HG03159 (cell line): ENCODE data around the gene IGF2R.

Experiments used
- ATAC-seq: cut with Tn5 transposase; IDR thresholded peaks from one replicate; pipeline ENCODE4 v1.9.1; 2021; ENCODE audit warnings: mild to moderate bottlenecking, moderate library complexity; ENCODE audit not compliant: unreplicated experiment

Gene IGF2R

DNA sequence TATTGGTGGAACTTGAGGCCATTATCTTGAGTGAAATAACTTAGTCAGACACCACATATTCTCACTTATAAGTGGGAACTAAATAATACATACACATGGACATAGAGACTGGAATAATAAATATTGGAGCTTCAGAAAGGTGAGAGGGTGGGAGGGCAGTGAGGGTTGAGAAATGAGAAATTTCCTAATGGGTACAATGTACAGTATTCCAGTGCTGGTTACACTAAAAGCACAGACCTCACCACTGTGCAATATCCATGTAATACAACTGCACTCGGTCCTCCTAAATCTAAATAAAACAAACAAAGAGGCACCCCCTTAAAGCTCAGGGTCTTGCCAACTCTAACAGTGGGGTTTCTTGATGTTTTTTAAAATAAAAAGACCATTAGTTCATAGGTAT, 53.2 kb downstream of the IGF2R start:
- ATAC-seq: no peak

GRCh38 chr6:160022793-160023192, 53.9 kb downstream of the IGF2R start:
- ATAC-seq: no peak

DNA sequence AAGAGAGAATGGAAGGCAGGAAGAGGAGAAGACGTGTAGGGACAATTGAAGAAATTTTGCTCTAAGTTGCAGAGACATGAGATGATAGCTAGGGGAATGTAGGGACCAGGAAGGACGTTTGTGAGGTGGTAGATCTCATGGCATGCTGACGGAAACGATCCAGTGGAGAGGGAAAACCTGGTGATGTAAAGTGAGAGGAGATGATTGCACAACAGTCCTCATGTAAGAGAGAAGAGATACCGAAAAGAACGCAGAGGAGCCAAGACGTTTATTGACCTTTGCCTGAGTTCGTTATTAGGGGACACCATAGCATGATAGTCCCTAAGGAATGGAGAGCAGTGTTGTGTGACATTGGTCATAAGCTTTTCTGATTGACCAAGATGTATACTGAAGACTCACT, 55.3 kb downstream of the IGF2R start:
- ATAC-seq: no peak

DNA sequence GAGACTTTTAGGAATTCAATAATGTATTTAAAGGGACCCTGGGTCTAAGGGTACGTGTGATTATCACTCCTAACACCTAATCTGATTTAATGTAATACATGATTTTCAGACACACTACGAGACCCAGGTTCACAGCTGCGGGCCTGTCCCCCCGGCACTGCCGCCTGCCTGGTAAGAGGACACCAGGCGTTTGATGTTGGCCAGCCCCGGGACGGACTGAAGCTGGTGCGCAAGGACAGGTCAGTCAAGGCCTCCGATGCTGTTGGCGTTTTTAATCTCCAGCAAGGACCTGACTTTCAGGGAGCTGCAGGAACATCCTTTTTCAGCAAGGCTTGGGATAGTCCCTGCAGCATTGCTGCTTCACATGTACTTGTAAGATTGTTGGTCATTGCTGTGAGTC, 58.2 kb downstream of the IGF2R start:
- ATAC-seq: no peak

- no peak for ATAC-seq
Measured at GRCh38 chr6:160027931-160028330, 59.0 kb downstream of the IGF2R start.

GRCh38 chr6:160028487-160029275, 59.8 kb downstream of the IGF2R start:
- ATAC-seq: peak; percentile 75

DNA sequence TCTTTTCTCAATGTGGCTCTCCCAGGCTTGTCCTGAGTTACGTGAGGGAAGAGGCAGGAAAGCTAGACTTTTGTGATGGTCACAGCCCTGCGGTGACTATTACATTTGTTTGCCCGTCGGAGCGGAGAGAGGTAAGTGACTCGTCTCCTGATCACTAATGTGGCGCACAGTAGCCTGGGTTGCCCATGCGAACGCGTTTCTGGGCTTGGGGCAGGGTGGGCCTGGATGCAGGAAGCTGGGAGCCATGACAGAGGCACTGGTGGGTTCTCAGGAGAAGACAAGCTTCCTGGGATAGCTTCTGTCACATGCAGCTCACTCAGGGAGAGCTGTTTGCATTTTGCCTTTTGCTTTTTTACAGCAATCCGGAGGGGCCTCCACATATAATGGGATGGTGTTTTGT, 60.6 kb downstream of the IGF2R start:
- no peak for ATAC-seq

- no peak for ATAC-seq
Measured at GRCh38 chr6:160030103-160030502, 61.2 kb downstream of the IGF2R start.

- ATAC-seq: no peak
Measured at GRCh38 chr6:160031442-160031841, 62.6 kb downstream of the IGF2R start.

DNA sequence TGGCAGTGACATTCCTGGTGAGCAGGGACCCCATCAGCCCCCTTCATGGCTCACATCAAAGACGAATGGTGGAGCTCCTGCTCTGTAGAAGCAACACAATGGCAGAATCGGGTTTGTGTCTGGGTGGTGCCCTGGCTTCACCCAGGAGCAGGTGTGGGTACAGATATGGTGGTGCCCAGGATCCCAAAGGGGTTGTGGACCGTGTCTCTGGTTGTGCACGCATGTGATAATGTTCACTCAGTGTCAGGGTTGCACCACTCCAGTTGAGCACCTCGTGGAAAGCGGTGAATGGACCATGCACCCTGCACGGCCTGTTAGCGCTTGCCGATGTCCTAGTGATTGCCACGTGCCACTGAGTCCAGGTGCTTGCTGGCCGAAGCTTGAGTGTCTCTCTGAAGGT, 63.0 kb downstream of the IGF2R start:
- ATAC-seq: no peak

DNA sequence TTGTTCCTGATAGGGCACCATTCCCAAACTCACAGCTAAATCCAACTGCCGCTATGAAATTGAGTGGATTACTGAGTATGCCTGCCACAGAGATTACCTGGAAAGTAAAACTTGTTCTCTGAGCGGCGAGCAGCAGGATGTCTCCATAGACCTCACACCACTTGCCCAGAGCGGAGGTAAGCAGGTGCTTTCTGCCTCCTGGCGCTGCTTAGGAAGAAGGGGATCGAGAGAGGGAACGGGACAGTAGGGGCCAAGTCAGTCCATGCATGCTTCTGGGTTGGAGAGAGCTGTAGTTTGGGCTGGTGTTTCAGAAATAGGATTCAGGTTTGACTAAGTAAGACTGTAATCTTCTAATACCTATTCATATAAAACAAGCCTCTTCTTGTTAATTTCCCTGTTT, 63.7 kb downstream of the IGF2R start:
- ATAC-seq: no peak

- ATAC-seq: no peak
Measured at GRCh38 chr6:160034036-160034930, 65.4 kb downstream of the IGF2R start.

GRCh38 chr6:160035241-160035640, 66.4 kb downstream of the IGF2R start:
- no peak for ATAC-seq

- ATAC-seq: no peak
Measured at GRCh38 chr6:160035693-160036330, 66.9 kb downstream of the IGF2R start.

DNA sequence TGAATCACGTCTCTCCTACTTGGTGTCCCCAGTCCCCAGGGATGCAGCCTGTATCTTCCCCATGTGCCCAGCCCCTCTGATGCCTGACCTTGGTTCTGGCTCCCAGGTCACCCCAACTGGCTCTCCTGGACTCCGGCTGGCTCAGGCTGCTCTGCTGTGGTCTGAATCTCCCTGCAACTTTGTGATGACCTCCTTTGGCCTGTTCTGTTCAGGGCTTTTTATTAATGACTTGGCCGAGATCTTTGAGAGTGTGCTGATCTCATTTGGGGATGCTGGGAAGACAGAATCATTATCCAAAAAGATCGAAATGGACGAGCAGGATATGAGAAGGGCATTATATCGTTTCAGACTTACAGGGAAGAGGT, 67.4 kb downstream of the IGF2R start:
- no peak for ATAC-seq

DNA sequence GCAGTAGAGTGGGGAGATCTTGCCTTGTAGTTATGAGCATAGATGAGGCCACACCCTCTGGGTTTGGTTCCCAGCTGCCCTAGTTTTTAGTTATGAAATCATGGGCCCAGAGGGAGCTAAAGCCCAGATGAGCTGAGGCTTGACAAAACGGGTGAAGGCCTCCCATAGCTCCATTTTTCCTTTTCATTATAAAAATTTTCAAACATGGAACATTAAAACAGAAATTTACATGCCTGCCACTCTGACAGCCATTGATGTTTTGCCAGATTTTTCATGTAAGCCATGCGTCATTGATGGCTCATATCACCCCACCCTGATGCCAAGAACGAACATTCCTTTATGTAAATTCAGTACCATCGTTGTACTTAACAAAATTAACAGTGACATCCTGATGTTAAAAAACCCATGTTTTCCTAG, 67.9 kb downstream of the IGF2R start:
- no peak for ATAC-seq

- ATAC-seq: no peak
Measured at GRCh38 chr6:160038479-160038878, 69.6 kb downstream of the IGF2R start.

DNA sequence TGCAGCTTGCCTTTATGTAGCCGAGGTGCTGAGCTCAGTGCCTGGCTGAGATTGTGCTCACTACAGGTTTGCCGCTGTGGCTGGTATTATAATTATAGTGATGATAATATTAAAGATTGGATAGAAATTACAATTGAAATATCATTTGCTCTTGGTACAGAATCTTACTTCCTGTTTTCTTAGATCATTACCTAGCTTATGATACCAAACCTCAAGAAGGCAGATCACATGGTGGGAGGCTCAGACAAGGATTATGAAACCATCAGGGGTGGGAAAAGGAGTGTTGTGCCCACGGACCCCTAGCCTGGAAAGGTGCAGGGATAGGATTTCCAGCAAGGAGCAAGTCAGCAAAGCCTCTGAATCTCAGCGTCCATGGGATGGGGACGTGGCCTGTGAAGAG, 70.6 kb downstream of the IGF2R start:
- ATAC-seq: peak; percentile 66

GRCh38 chr6:160040055-160040454, 71.2 kb downstream of the IGF2R start:
- ATAC-seq: no peak

DNA sequence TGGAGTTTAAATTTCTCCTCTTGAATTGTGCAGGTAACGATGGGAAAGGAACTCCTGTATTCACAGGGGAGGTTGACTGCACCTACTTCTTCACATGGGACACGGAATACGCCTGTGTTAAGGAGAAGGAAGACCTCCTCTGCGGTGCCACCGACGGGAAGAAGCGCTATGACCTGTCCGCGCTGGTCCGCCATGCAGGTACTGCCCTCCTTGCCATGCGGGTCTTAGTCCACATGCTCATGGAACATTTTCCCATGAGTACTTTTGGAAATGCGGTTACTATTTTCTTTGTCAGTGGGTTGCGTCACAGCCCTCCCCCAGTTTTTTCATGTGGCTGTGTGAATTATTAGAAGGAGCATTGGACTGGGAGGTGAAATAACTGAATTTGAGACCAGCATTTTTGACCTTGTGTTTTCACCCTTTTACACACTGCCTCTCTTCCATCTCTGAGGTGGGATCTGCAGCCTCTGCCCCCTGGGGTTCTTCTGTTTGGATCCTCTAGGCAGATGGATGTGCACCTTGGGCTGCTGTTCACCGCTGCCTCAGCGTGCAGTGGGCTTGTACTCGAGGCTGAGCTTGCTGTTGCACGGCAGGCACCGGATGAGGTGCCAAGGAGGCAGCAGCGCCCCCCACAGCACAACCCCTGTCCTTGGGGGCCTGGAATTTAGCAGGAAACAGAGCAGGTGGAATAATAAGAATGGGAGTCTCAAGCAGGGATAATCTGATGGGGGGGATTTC, 71.8 kb downstream of the IGF2R start:
- no peak for ATAC-seq

DNA sequence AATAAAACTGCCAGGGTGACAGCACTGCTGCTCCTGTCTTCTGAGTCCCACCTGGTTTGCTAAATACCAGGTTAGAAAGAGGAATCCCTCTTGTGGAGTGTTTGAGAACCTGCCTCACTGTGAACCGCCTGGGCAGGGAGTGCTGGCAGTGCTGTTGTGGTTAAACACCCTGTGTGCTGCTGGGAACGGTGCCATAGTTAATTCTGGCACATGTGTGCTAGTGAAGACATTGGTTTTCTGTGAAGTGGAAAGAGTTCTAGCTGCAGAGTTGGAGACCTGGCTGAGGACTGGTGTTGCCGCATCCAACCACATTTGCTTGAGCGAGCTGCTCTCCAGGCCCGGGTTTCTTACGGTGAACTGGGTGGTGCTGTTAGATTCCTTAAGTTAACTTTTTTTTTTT, 72.7 kb downstream of the IGF2R start:
- no peak for ATAC-seq
